ENCODE measurements around the gene ACACA. TPM values are rescaled to one million over a fixed set of nuclear protein-coding genes. Genes with fewer than 3 reads are reported as not detected.

ACACA gene
- 42.9 and 50.0 TPM in 2 replicates for total RNA-seq

GRCh38 chr17:37406635-37407461, at the start of gene ACACA, which contains the start of gene TADA2A:
ACACA (minus strand) TSS chr17:37406836; CDS start chr17:37406299, 537 bp downstream.
TADA2A (plus strand) TSS chr17:37406886; CDS start chr17:37411366, 4,480 bp downstream.

GRCh38 chr17:37375706-37376105, 30.9 kb downstream of the ACACA start, which contains the start of gene C17orf78:
C17orf78 (plus strand) TSS chr17:37375985; CDS start chr17:37376093, 108 bp downstream.

Other genes starting within 250 kb of the ACACA start
- not detected in 2 replicates for gene C17orf78, start 30.9 kb downstream of the ACACA start, total RNA-seq
- 12.7 and 19.3 TPM in 2 replicates for gene TADA2A, start 50 bp upstream of the ACACA start, total RNA-seq
- 27.9 and 40.3 TPM in 2 replicates for gene DUSP14, start 83.1 kb upstream of the ACACA start, total RNA-seq
- gene SYNRG, start 202.6 kb upstream of the ACACA start, total RNA-seq: 9.7 and 11.1 TPM in 2 replicates
- gene DDX52, start 236.6 kb upstream of the ACACA start, total RNA-seq: 32.2 and 39.8 TPM in 2 replicates